GM13976 (cell line): ENCODE data around the gene CRB2.

Experiments used
- DNase-seq: peaks from one replicate; pipeline ENCODE4 v3.0.0; 2012; ENCODE audit warnings: low spot score
- CTCF ChIP-seq: IDR thresholded peaks from 2 replicates; pipeline ENCODE4 v1.5.1; 2012; ENCODE audit warnings: borderline replicate concordance, mild to moderate bottlenecking; ENCODE audit not compliant: insufficient read depth; ENCODE audit errors: extremely low read depth, missing control alignments, control extremely low read depth
- in situ Hi-C: fragments of 300-500 bp; cut with MboI; formaldehyde crosslinking; loops from one replicate; pipeline ENCODE4 v1.12.0; 2022; ENCODE audit warnings: low sequenced_read_pairs, mixed read lengths, inconsistent platforms; ENCODE audit not compliant: unreplicated experiment

CRB2 gene

GRCh38 chr9:123358181-123358905 is 2.3 kb downstream of the CRB2 start:
- in situ Hi-C loops: loop anchor here (10.0 to 25.0 kb wide), 2 partner anchors 274 to 896 kb away; no protein-coding TSS in a partner anchor

DNA sequence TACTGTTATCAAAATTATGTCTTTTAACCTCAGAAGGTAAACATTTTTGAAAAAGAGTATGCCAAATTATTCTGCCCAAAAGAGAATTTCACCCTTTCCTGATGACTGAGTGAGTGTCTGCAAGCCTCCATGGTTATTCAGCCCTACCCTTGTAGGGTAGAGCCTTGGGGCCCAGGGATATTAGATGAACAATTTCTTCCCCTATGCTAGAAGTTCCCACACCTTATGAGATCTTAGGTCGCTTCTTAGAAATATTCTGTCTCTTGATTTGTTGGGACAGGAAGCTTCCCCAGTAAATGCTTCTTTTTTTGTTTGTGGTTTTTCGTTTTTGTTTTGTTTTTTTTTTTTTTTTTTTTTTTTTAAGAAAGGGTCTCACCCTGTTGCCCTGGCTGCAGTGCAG is 3.1 kb downstream of the CRB2 start:
- no peak for DNase-seq
- in situ Hi-C loops: loop anchor here (10.0 to 25.0 kb wide), 2 partner anchors 274 to 897 kb away; no protein-coding TSS in a partner anchor
- no peak for TF ChIP-seq CTCF

More at GRCh38 chr9:123358181-123358905, 2.3 kb downstream of the CRB2 start:
- no peak for TF ChIP-seq CTCF
- no peak for DNase-seq

DNA sequence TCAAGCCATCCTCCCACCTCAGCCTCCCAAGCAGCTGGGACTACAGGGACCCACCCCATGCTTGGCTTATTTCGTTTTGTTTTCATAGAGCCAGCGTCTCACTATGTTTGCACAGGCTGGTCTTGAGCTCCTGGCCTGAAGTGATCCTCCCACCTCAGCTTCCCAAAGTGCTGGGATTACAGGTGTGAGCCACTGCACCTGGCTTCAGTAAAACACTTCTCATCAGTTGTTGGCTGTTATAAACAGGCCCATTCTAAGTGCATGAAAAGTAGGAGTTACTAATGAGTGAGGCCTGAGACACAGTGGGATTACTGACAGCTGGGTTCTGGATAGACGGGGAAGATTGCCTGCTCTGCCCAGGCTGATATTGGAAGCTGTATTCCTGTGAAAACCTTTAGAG is 3.5 kb downstream of the CRB2 start:
- in situ Hi-C loops: loop anchor here (10.0 to 25.0 kb wide), 2 partner anchors 275 to 897 kb away; no protein-coding TSS in a partner anchor
- no peak for DNase-seq
- TF ChIP-seq CTCF: no peak

DNA sequence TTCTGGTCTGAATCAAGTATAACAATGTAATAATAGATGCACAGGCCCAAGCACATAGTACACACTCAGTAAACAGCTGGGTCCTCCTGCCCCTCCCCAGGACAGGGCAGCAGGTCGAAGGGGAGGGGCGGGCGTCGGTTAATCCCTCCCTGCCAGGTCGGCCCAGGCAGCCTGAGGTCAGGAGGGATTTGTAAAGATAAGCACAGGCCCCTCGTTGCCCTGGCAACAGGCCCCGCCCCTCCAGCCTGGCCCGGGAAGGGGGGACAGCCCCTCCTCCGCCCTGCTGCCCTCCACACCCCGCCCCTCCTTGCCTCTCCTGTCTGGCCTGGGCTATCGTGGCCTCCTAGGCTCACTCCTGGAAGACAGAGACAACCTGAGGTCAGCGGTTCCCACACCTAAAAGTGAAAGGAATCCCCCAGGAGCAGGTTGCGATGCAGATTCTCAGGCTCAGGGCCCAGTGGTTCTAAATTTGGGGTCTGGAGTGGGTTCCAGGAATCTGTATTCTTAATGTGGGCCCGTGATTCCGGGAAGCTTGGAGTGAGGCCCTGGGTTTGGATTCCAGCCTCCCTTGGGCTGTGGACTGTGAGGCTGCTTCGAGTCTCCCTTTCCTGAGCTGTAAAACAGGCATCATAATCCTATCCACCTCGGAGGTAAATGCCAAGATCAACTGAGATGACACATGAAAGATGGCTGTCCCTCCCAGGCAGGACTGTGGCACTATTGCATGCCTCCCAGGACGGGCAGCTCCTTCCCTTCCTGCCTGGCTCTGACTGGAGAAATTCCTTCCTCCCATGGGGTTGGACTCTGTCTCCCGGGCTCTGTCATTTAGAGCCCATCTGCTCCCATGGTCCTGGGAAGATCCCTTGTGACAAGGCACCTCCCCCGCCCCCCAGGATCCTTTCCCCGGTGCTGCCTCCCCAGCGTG is 4.4 kb downstream of the CRB2 start:
- TF ChIP-seq CTCF: no peak
- in situ Hi-C loops: loop anchor here (25.0 kb wide), 1 partner anchor 898 kb away; no protein-coding TSS in a partner anchor
- DNase-seq: peak; percentile 86

- in situ Hi-C loops: loop anchor here (25.0 kb wide), 1 partner anchor 899 kb away; no protein-coding TSS in a partner anchor
- DNase-seq: no peak
- no peak for TF ChIP-seq CTCF
Measured at GRCh38 chr9:123361086-123361730, 5.2 kb downstream of the CRB2 start.
